Measurements from ENCODE around the gene TUFM. TPM values are rescaled to one million over a fixed set of nuclear protein-coding genes. Genes with fewer than 3 reads are reported as not detected.
A peak's percentile ranks its signal among the peaks of the same experiment; 100 is the strongest.

TUFM gene
- total and polyA plus RNA-seq, 8 donors: 71.9 to 181 (median 96.2) TPM

DNA sequence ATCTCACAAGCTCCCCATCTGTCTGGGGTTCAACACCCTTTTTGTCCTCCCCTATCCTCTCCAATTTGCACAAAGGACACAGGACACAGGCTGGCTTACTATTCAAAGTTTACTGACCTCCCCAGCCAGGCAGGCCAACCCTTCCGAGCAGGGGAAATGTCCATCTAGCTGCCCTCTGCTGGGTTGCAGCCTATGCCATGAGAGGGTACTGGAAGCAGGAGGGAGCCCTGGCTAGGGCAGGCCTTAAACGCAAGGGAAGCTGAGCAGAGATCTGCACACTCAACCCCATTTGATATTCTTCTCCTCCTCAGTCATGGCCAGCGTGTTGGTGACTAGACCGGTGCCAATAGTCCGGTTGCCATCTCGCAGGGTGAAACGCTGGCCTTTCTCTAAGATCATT is 3.5 kb downstream of the TUFM start:
- no peak for ATAC-seq
- Histone ChIP-seq H3K4me3 (no peak overlapping the region), H3K27me3 (no peaks in the 10 kb centered on the region), H3K36me3 (peaks cover 0 to 33% (median 11%) of the 10 kb centered on the region in 3 donors), H3K9me3 (no peaks in the 10 kb centered on the region), H3K4me1 (peaks cover 6 to 17% (median 15%) of the 10 kb centered on the region in 3 donors), H3K27ac (no peak overlapping the region)
- no peak for FAIRE-seq
- DNase-seq: peak in 1 of 6 donors; percentile 11
- 92 to 93% methylated on average over 7 of the region's 7 CpGs for WGBS, 2 donors
- TF ChIP-seq, protein P1, sequence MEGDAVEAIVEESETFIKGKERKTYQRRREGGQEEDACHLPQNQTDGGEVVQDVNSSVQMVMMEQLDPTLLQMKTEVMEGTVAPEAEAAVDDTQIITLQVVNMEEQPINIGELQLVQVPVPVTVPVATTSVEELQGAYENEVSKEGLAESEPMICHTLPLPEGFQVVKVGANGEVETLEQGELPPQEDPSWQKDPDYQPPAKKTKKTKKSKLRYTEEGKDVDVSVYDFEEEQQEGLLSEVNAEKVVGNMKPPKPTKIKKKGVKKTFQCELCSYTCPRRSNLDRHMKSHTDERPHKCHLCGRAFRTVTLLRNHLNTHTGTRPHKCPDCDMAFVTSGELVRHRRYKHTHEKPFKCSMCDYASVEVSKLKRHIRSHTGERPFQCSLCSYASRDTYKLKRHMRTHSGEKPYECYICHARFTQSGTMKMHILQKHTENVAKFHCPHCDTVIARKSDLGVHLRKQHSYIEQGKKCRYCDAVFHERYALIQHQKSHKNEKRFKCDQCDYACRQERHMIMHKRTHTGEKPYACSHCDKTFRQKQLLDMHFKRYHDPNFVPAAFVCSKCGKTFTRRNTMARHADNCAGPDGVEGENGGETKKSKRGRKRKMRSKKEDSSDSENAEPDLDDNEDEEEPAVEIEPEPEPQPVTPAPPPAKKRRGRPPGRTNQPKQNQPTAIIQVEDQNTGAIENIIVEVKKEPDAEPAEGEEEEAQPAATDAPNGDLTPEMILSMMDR (IDR thresholded peaks at IDR 0.05): no peak
- intact Hi-C loops (cut with DNase I): no loop called here

DNA sequence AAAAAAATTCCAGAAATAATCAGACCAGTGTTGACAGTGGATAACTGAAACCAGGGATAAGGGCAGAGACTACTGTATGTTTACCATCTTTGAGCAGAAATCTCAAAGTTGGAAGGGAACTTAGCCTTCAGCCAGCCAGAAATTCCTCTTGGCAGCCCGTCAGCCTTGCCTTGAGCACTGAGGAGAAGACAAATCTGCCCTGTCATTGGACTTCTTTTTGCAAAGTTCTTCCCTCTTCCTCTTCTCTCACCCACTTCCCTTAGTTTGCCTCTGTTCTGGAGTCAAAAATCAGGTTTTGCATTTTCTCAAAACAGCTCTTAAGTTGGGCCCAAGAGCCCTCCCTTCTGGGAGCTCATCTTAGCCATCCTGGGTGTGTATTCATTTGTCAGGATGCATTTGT is 6.2 kb downstream of the TUFM start:
- H3K27ac ChIP-seq: no peak overlapping the region
- H3K27me3 ChIP-seq: no peaks in the 10 kb centered on the region
- 35 to 57% methylated on average over 1 of the region's 1 CpG for WGBS, 2 donors
- DNase-seq (no peak), FAIRE-seq (no peak), ATAC-seq (no peak)
- TF ChIP-seq, protein P1 (IDR thresholded peaks at IDR 0.05): no peak
- H3K4me3 ChIP-seq: no peak overlapping the region
- peaks cover 11 to 54% (median 22%) of the 10 kb centered on the region in 3 donors for H3K36me3 ChIP-seq
- intact Hi-C loops (cut with DNase I): no loop called here
- peaks cover 0 to 2% (median 2%) of the 10 kb centered on the region in 3 donors for H3K4me1 ChIP-seq
- no peaks in the 10 kb centered on the region for H3K9me3 ChIP-seq

DNA sequence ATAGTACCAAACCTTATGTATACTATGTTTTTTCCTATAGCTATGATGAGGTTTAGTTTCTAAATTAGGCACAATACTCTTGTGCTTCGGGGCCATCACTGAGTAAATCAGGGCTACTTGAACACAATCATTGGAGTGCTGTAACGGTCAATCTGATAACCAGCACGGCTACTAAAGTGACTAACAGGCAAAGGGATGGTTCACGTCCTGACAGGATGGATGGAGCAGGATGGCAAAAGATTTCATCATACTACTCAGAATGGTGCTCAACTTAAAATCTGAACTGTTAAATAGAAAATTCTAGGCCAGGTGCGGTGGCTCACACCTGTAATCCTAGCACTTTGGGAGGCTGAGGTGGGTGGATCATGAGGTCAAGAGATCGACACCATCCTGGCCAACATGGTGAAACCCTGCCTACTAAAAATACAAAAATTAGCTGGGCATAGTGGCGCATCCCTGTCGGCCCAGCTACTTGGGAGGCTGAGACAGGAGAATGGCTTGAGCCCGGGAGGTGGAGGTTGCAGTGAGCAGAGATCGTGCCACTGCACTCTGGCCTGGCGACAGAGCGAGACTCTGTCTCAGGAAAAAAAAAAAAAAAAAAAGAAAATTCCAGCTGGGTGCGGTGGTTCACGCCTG is 7.0 kb downstream of the TUFM start:
- ATAC-seq (no peak), FAIRE-seq (no peak), DNase-seq (no peak)
- Histone ChIP-seq H3K4me1 (no peaks in the 10 kb centered on the region), H3K36me3 (peaks cover 18 to 54% (median 28%) of the 10 kb centered on the region in 3 donors), H3K4me3 (no peak overlapping the region), H3K9me3 (no peaks in the 10 kb centered on the region), H3K27ac (no peak overlapping the region), H3K27me3 (no peaks in the 10 kb centered on the region)
- 96 to 97% methylated on average over 14 of the region's 14 CpGs for WGBS, 2 donors
- TF ChIP-seq, protein P1 (IDR thresholded peaks at IDR 0.05): no peak
- intact Hi-C loops (cut with DNase I): no loop called here

DNA sequence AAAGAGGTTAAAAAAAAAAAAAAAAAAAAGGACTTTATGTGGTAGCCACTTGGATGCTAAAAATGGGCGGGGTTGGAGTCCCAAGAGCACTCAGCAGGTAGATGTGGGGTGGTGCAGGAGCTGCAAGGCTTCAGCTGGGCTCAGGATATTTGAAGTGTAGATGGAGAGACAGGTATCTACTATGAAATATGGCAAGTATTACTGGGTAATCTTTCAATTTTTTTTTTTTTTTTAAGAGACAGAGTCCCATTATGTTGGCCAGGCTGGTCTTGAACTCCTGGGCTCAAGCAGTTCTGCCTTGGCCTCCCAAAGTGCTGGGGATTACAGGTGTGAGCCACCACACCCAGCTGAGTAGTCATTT is 7.6 kb downstream of the TUFM start:
- no peak for FAIRE-seq
- TF ChIP-seq, protein P1 (IDR thresholded peaks at IDR 0.05): no peak
- intact Hi-C loops (cut with DNase I): no loop called here
- Histone ChIP-seq H3K36me3 (peaks cover 20 to 54% (median 29%) of the 10 kb centered on the region in 3 donors), H3K9me3 (no peaks in the 10 kb centered on the region), H3K27ac (no peak overlapping the region), H3K4me3 (no peak overlapping the region), H3K27me3 (no peaks in the 10 kb centered on the region), H3K4me1 (no peaks in the 10 kb centered on the region)
- no peak for DNase-seq
- WGBS, 2 donors: 93 to 98% methylated on average over 1 of the region's 1 CpG
- ATAC-seq: no peak
